Measurements from ENCODE around the gene NACA. TPM values are rescaled to one million over a fixed set of nuclear protein-coding genes. Genes with fewer than 3 reads are reported as not detected.

The NACA gene
- total RNA-seq, 3 donors from 2014 or later: 1,363 to 1,488 (median 1,386) TPM

- TF ChIP-seq POLR2AphosphoS5 (IDR thresholded peaks at IDR 0.05) (no peak), POLR2A (IDR thresholded peaks at IDR 0.05) (no peak), CTCF (IDR thresholded peaks at IDR 0.05) (no peak)
- intact Hi-C loops (cut with DNase I; ENCODE audit: low total_unique reads): no loop called here
- Histone ChIP-seq H3K36me3 (no peaks in the 10 kb centered on the region), H3K27ac (peak overlapping the region; percentile 74 to 97), H3K4me3 (peak overlapping the region in 1 of 3 donors; percentile 97), H3K27me3 (no peaks in the 10 kb centered on the region), H3K9me3 (no peaks in the 10 kb centered on the region), H3K4me1 (peaks cover 10 to 42% of the 10 kb centered on the region in 2 donors)
- no peak for DNase-seq (ENCODE audit: low spot score in 2 of 2)
These were observed 4.4 kb downstream of the NACA start for GRCh38 chr12:56720731-56721151.

- Histone ChIP-seq H3K4me3 (no peak overlapping the region), H3K27ac (peak overlapping the region; percentile 5 to 97), H3K9me3 (no peaks in the 10 kb centered on the region), H3K36me3 (no peaks in the 10 kb centered on the region), H3K4me1 (peaks cover 10 to 42% of the 10 kb centered on the region in 2 donors), H3K27me3 (no peaks in the 10 kb centered on the region)
- intact Hi-C loops (cut with DNase I; ENCODE audit: low total_unique reads): no loop called here
- DNase-seq (ENCODE audit: low spot score in 2 of 2): no peak
- no peak for TF ChIP-seq POLR2A (IDR thresholded peaks at IDR 0.05)
- no peak for TF ChIP-seq CTCF (IDR thresholded peaks at IDR 0.05)
- TF ChIP-seq POLR2AphosphoS5 (IDR thresholded peaks at IDR 0.05): no peak
These were observed 6.0 kb downstream of the NACA start for GRCh38 chr12:56719056-56719455.

GRCh38 chr12:56718636-56719035, 6.5 kb downstream of the NACA start:
- intact Hi-C loops (cut with DNase I; ENCODE audit: low total_unique reads): no loop called here
- H3K4me3 ChIP-seq: no peak overlapping the region
- no peak for DNase-seq (ENCODE audit: low spot score in 2 of 2)
- H3K27me3 ChIP-seq: no peaks in the 10 kb centered on the region
- TF ChIP-seq POLR2A (IDR thresholded peaks at IDR 0.05) (no peak), POLR2AphosphoS5 (IDR thresholded peaks at IDR 0.05) (no peak), CTCF (IDR thresholded peaks at IDR 0.05) (no peak)
- H3K36me3 ChIP-seq: no peaks in the 10 kb centered on the region
- H3K9me3 ChIP-seq: no peaks in the 10 kb centered on the region
- H3K27ac ChIP-seq: peak overlapping the region; percentile 42 to 97
- peaks cover 10 to 42% of the 10 kb centered on the region in 2 donors for H3K4me1 ChIP-seq

GRCh38 chr12:56718149-56718548, 7.0 kb downstream of the NACA start:
- Histone ChIP-seq H3K4me3 (no peak overlapping the region), H3K9me3 (no peaks in the 10 kb centered on the region), H3K27me3 (no peaks in the 10 kb centered on the region), H3K27ac (peak overlapping the region; percentile 42 to 97), H3K36me3 (no peaks in the 10 kb centered on the region), H3K4me1 (peaks cover 10 to 37% of the 10 kb centered on the region in 2 donors)
- TF ChIP-seq POLR2AphosphoS5 (IDR thresholded peaks at IDR 0.05) (no peak), POLR2A (IDR thresholded peaks at IDR 0.05) (no peak), CTCF (IDR thresholded peaks at IDR 0.05) (no peak)
- DNase-seq (ENCODE audit: low spot score in 2 of 2): no peak
- intact Hi-C loops (cut with DNase I; ENCODE audit: low total_unique reads): no loop called here

- Histone ChIP-seq H3K4me3 (no peak overlapping the region), H3K27ac (peak overlapping the region in 1 of 2 donors; percentile 28), H3K27me3 (no peaks in the 10 kb centered on the region), H3K4me1 (peaks cover 10 to 33% of the 10 kb centered on the region in 2 donors), H3K9me3 (no peaks in the 10 kb centered on the region), H3K36me3 (no peaks in the 10 kb centered on the region)
- intact Hi-C loops (cut with DNase I; ENCODE audit: low total_unique reads): no loop called here
- TF ChIP-seq POLR2AphosphoS5 (IDR thresholded peaks at IDR 0.05): no peak
- no peak for TF ChIP-seq CTCF (IDR thresholded peaks at IDR 0.05)
- no peak for TF ChIP-seq POLR2A (IDR thresholded peaks at IDR 0.05)
- DNase-seq (ENCODE audit: low spot score in 2 of 2): no peak
These were observed 7.9 kb downstream of the NACA start for GRCh38 chr12:56716933-56717880.

All from breast epithelium (tissue), 4 donors.